Liver (tissue), 3 donors: Measurements from ENCODE around the gene DIS3L.

ENCODE experiments used
- CTCF ChIP-seq: fragments of 150-350 bp; IDR thresholded peaks from 2 replicates; pipeline ENCODE4 v1.5.1; 2017; ENCODE audit warnings: improper control_type of control experiment, low read depth, low read length; ENCODE audit not compliant: missing input control
- FOXA1 ChIP-seq: IDR thresholded peaks from 2 replicates; pipeline ENCODE4 v1.6.1; 2016; ENCODE audit warnings: antibody characterized with exemption
- MAX ChIP-seq: IDR thresholded peaks from 2 replicates; pipeline ENCODE4 v1.6.1; 2016; ENCODE audit warnings: antibody characterized with exemption
- TAF1 ChIP-seq: conservative IDR thresholded peaks from 2 replicates; pipeline ENCODE4 v1.6.1; 2016; ENCODE audit warnings: antibody characterized with exemption, mild to moderate bottlenecking
- donor health status: healthy.
- donor health status: healthy.

GRCh38 chr15:66356359-66357236 lies 63.2 kb downstream of the DIS3L start, which contains the start of gene TIPIN:
- TF ChIP-seq MAX (peak; percentile 50), CTCF (no peak), FOXA1 (no peak), TAF1 (peak; percentile 70)
